Endothelial cell (in vitro differentiated cells): ENCODE data around the gene MUC22. TPM values are rescaled to one million over a fixed set of nuclear protein-coding genes. Genes with fewer than 3 reads are reported as not detected.

Experiments used
- DNase-seq: peaks from one replicate; pipeline ENCODE4 v3.0.0; 2021; ENCODE audit warnings: low spot score
- H3K27ac Mint-ChIP-seq: one replicate; pipeline ENCODE4 v1.8.0; 2021; ENCODE audit warnings: mixed read lengths, inconsistent platforms; ENCODE audit not compliant: unreplicated experiment
- H3K27me3 Mint-ChIP-seq: one replicate; pipeline ENCODE4 v1.8.0; 2021; ENCODE audit warnings: mild to moderate bottlenecking, moderate library complexity, mixed read lengths, inconsistent platforms; ENCODE audit not compliant: unreplicated experiment
- H3K36me3 Mint-ChIP-seq: one replicate; pipeline ENCODE4 v1.8.0; 2021; ENCODE audit warnings: mild to moderate bottlenecking, low read depth, mixed read lengths, inconsistent platforms; ENCODE audit not compliant: unreplicated experiment
- H3K4me1 Mint-ChIP-seq: one replicate; pipeline ENCODE4 v1.8.0; 2021; ENCODE audit warnings: mild to moderate bottlenecking, mixed read lengths, inconsistent platforms; ENCODE audit not compliant: unreplicated experiment
- H3K4me3 Mint-ChIP-seq: one replicate; pipeline ENCODE4 v1.8.0; 2021; ENCODE audit warnings: mild to moderate bottlenecking, mixed read lengths, inconsistent platforms; ENCODE audit not compliant: unreplicated experiment
- H3K9me3 Mint-ChIP-seq: one replicate; pipeline ENCODE4 v1.8.0; 2021; ENCODE audit warnings: mixed read lengths, inconsistent platforms; ENCODE audit not compliant: unreplicated experiment
- CTCF ChIP-seq: fragments of 200-600 bp; sonication (generic); IDR thresholded peaks from one replicate; pipeline ENCODE4 v1.5.0; 2021; ENCODE audit warnings: antibody characterized with exemption; ENCODE audit not compliant: unreplicated experiment
- total RNA-seq: library from RNA; stranded (reverse); fragmentation: NEBNext Ultra II Directional; extraction: Animal tissue kit (Norgen Biotek cat#: 25700); gene quantifications from one replicate; pipeline ENCODE4 v1.2.1, GENCODE V29; 2021; ENCODE audit not compliant: unreplicated experiment

Gene MUC22
- total RNA-seq, 1 donor from 2014 or later = not detected

DNA sequence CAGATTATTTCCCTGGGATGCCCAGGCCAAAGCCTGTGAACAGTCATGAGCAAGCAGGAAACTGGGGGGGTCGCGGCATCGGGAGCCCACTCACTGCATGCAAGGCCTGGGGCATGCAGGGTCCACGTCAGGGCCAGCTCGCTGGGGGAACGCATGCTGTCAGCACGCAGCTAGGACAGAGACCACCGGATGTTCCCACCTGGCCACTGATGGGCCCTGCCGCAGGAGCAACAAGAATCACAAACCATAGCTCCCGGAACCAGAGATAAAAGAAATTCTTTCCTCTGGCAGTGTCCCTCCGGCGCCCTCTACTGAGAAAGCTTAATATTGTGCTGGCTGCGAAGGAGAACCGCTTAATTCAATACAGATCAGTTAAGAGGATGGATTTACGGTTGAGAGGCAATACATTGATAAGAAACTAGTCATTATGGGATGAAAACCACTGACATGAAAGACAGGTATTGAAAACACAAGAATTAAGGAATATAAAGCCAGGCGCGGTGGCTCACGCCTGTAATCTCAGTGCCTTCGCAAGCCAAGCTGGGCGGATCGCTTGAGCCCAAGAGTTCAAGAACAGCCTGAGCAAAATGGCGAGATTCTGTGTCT is 69.5 kb downstream of the MUC22 start:
- TF ChIP-seq CTCF = peak; percentile 23
- Mint-ChIP-seq H3K27me3 (no peaks in the 10 kb centered on the region), H3K36me3 (no peaks in the 10 kb centered on the region), H3K4me3 (no peak overlapping the region), H3K4me1 (no peaks in the 10 kb centered on the region), H3K9me3 (no peaks in the 10 kb centered on the region), H3K27ac (no peak overlapping the region)
- peak; percentile 65 for DNase-seq

DNA sequence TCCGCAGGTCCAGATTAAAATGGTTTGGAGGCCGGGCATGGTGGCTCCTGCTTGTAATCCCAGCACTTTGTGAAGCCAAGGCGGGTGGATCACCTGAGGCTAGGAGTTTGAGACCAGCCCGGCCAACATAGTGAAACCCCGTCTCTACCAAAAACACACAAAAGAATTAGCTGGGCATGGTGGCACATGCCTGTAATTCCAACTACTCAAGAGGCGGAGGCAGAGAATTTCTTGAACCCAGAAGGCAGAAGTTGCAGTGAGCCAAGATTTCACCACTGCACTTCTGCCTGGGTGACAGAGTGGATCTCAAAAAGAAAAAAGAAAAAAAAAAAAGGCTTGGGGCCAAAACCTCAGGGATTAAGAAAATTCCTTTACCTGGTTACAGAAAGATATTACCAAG is 71.6 kb downstream of the MUC22 start:
- no peak for DNase-seq
- no peaks in the 10 kb centered on the region for H3K27me3 Mint-ChIP-seq
- no peak overlapping the region for H3K4me3 Mint-ChIP-seq
- H3K9me3 Mint-ChIP-seq = no peaks in the 10 kb centered on the region
- no peaks in the 10 kb centered on the region for H3K36me3 Mint-ChIP-seq
- H3K4me1 Mint-ChIP-seq = peaks cover 2% of the 10 kb centered on the region
- TF ChIP-seq CTCF = no peak
- no peak overlapping the region for H3K27ac Mint-ChIP-seq

DNA sequence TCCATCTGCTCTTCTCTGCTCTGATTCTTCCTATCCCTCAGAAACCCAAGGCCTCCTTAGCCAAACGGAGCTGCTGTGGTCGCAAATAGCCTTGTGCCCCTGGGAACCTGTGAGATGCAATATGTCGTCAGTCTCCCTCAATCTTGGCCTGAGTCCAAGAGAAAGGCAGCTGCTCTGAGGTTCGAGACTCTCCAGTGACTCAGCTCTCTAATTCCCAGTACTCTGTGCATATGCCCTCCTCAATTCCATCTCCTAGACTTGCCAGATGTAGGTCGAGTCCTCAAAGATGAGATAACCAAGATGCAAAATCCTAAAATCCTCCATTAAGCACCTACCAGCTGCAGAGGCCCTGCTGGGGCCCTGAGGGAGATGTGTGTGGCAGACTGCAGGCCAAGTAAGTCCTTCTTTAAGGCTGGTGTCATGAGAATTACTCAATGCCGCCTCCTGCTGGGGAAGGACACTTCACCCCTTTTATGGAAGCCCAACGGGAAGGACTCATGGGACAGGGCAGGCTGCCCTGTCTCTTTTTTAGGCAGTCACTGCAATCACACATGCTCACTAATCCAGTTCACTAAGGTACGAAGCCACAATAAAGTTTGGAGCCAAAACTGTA is 73.6 kb downstream of the MUC22 start:
- Mint-ChIP-seq H3K27me3 (no peaks in the 10 kb centered on the region), H3K9me3 (no peaks in the 10 kb centered on the region), H3K4me3 (no peak overlapping the region), H3K36me3 (no peaks in the 10 kb centered on the region), H3K4me1 (peaks cover 3% of the 10 kb centered on the region), H3K27ac (no peak overlapping the region)
- TF ChIP-seq CTCF = peak; percentile 46
- peak; percentile 64 for DNase-seq

Other genes starting within 250 kb of the MUC22 start
- 8.2 TPM for gene DDR1, start 126.0 kb upstream of the MUC22 start, total RNA-seq
- 47.6 TPM for gene GTF2H4, start 102.3 kb upstream of the MUC22 start, total RNA-seq
- 20.0 TPM for gene VARS2, start 96.2 kb upstream of the MUC22 start, total RNA-seq
- 2.8 TPM for gene SFTA2, start 78.3 kb upstream of the MUC22 start, total RNA-seq
- not detected for gene MUCL3, start 69.5 kb upstream of the MUC22 start, total RNA-seq
- 0.10 TPM for gene MUC21, start 26.8 kb upstream of the MUC22 start, total RNA-seq
- gene C6orf15, start 102.1 kb downstream of the MUC22 start, total RNA-seq = not detected
- 0.54 TPM for gene PSORS1C1, start 104.3 kb downstream of the MUC22 start, total RNA-seq
- gene CDSN, start 110.0 kb downstream of the MUC22 start, total RNA-seq = not detected
- 0.38 TPM for gene PSORS1C2, start 128.6 kb downstream of the MUC22 start, total RNA-seq
- gene CCHCR1, start 147.3 kb downstream of the MUC22 start, total RNA-seq = 21.7 TPM
- 17.2 TPM for gene TCF19, start 148.1 kb downstream of the MUC22 start, total RNA-seq
- gene POU5F1, start 160.2 kb downstream of the MUC22 start, total RNA-seq = 88.7 TPM